CD14-positive monocyte (primary cell): ENCODE measurements around the gene IRX4. TPM values are rescaled to one million over a fixed set of nuclear protein-coding genes. Genes with fewer than 3 reads are reported as not detected.

ENCODE experiments used
- DNase-seq, 3 donors: peaks; one replicate each; pipeline ENCODE4 v3.0.0-alpha.2; 2011 to 2022
- H2AFZ ChIP-seq: 2 replicates; pipeline ENCODE4 v1.6.0; 2012; ENCODE audit warnings: mild to moderate bottlenecking, low read depth, low read length, inconsistent platforms; ENCODE audit not compliant: insufficient read depth, poor library complexity, severe bottlenecking
- H3K27ac ChIP-seq, 2 donors: 1 replicate in 1 of 2; 2 replicates in 1 of 2; pipeline ENCODE4 v1.5.1; 2012 to 2013; ENCODE audit warnings: low read length in 2 of 2, control low read depth in 1 of 2, inconsistent platforms in 1 of 2, low read depth in 1 of 2, mild to moderate bottlenecking in 1 of 2
- H3K27me3 ChIP-seq, 2 donors: one replicate each; pipeline versions ENCODE4 v1.6.0 to v1.6.1; 2011 to 2013; ENCODE audit warnings: low read length in 2 of 2; ENCODE audit not compliant: control insufficient read depth in 2 of 2, insufficient read depth in 2 of 2
- H3K36me3 ChIP-seq, 2 donors: replicated peaks in 1 of 2; 1 replicate in 1 of 2; 2 replicates in 1 of 2; pipeline versions ENCODE4 v1.5.1 to v1.6.1; 2012 to 2013; ENCODE audit warnings: low read length in 2 of 2, control low read depth in 1 of 2, inconsistent platforms in 1 of 2, mild to moderate bottlenecking in 1 of 2; ENCODE audit not compliant: insufficient read depth in 2 of 2, control insufficient read depth in 1 of 2
- H3K4me1 ChIP-seq, 2 donors: 1 replicate in 1 of 2; 2 replicates in 1 of 2; pipeline versions ENCODE4 v1.5.1 to v1.6.1; 2012 to 2013; ENCODE audit warnings: low read length in 2 of 2, control low read depth in 1 of 2, inconsistent platforms in 1 of 2, mild to moderate bottlenecking in 1 of 2, moderate library complexity in 1 of 2; ENCODE audit not compliant: insufficient read depth in 2 of 2, control insufficient read depth in 1 of 2
- H3K4me2 ChIP-seq: replicated peaks from 2 replicates; pipeline ENCODE3; 2012; ENCODE audit warnings: low read length, moderate library complexity, mild to moderate bottlenecking; ENCODE audit not compliant: poor library complexity, severe bottlenecking; ENCODE audit errors: extremely low read depth
- H3K4me3 ChIP-seq, 3 experiments: fragments of 200-600 bp in 1 of 3; sonication (generic) in 1 of 3; replicated peaks in 1 of 3; 1 replicate in 2 of 3; 2 replicates in 1 of 3; pipeline ENCODE4 v1.5.1; 2011 to 2013; ENCODE audit warnings: low read length in 3 of 3, mild to moderate bottlenecking in 3 of 3, control low read depth in 2 of 3, low read depth in 2 of 3, inconsistent platforms in 1 of 3, moderate library complexity in 1 of 3
- H3K79me2 ChIP-seq: 2 replicates; pipeline ENCODE4 v1.6.0; 2012; ENCODE audit warnings: mild to moderate bottlenecking, control low read depth, inconsistent platforms, low read length, moderate library complexity; ENCODE audit not compliant: insufficient read depth
- H3K9ac ChIP-seq: 2 replicates; pipeline ENCODE4 v1.6.0; 2017; ENCODE audit warnings: low read length, mild to moderate bottlenecking; ENCODE audit not compliant: insufficient read depth, poor library complexity, severe bottlenecking
- H3K9me3 ChIP-seq, 2 donors: replicated peaks in 1 of 2; 1 replicate in 1 of 2; 2 replicates in 1 of 2; pipeline versions ENCODE4 v1.5.1 to v1.6.1; 2012 to 2013; ENCODE audit warnings: low read length in 2 of 2, control low read depth in 1 of 2; ENCODE audit not compliant: control insufficient read depth in 1 of 2, insufficient read depth in 1 of 2
- H4K20me1 ChIP-seq: 2 replicates; pipeline ENCODE4 v1.6.0; 2012; ENCODE audit warnings: mild to moderate bottlenecking, low read length, control low read depth, moderate library complexity; ENCODE audit not compliant: insufficient read depth
- H3K27ac Mint-ChIP-seq, 7 donors: one replicate each; pipeline ENCODE4 v1.8.0; 2020; ENCODE audit warnings: mild to moderate bottlenecking in 7 of 7, mixed read lengths in 7 of 7, moderate library complexity in 6 of 7, inconsistent platforms in 2 of 7
- H3K27me3 Mint-ChIP-seq, 3 donors: one replicate each; pipeline ENCODE4 v1.8.0; 2021 to 2022; ENCODE audit warnings: low read depth in 3 of 3, mild to moderate bottlenecking in 3 of 3, mixed read lengths in 3 of 3, moderate library complexity in 3 of 3, inconsistent platforms in 1 of 3
- H3K36me3 Mint-ChIP-seq, 2 donors: one replicate each; pipeline ENCODE4 v1.8.0; 2020; ENCODE audit warnings: mixed read lengths in 2 of 2, inconsistent platforms in 1 of 2, mild to moderate bottlenecking in 1 of 2
- H3K4me1 Mint-ChIP-seq: one replicate; pipeline ENCODE4 v1.8.0; 2020; ENCODE audit warnings: mild to moderate bottlenecking, mixed read lengths
- H3K4me3 Mint-ChIP-seq, 2 donors: one replicate each; pipeline ENCODE4 v1.8.0; 2020; ENCODE audit warnings: mild to moderate bottlenecking in 2 of 2, mixed read lengths in 2 of 2, moderate library complexity in 1 of 2
- H3K9me3 Mint-ChIP-seq, 7 donors: one replicate each; pipeline ENCODE4 v1.8.0; 2020 to 2022; ENCODE audit warnings: mixed read lengths in 7 of 7, mild to moderate bottlenecking in 6 of 7, moderate library complexity in 6 of 7, inconsistent platforms in 2 of 7
- CTCF ChIP-seq: fragments of 200-600 bp; IDR thresholded peaks from one replicate; pipeline ENCODE4 v1.8.0; 2022; ENCODE audit warnings: antibody characterized with exemption, mild to moderate bottlenecking
- WGBS: methylation state at CpG from one replicate; pipeline ENCODE4 v1.1.5; 2013; ENCODE audit warnings: missing lambda C conversion rate; ENCODE audit not compliant: insufficient coverage; 5-methylcytosine and 5-hydroxymethylcytosine counted together
- intact Hi-C, 2 donors: fragments of 100-400 bp; cut with micrococcal nuclease; formaldehyde crosslinking; loops; one replicate each; pipeline versions ENCODE4 v1.15.0 to v1.15.1; 2023
- polyA plus RNA-seq, 3 donors: library from polyadenylated mRNA; depleted of rRNA in 1 of 3; unstranded in 2 of 3; stranded (reverse) in 1 of 3; fragments of 300-500 nt in 2 of 3; fragments of >200 nt in 1 of 3; fragmentation: Illumina TruSeq in 2 of 3; gene quantifications; 1 replicate in 2 of 3; 2 replicates in 1 of 3; pipeline ENCODE4 v1.2.3, GENCODE V29; 2012 to 2021

Gene IRX4
- polyA plus RNA-seq, 3 donors, result not detected

- DNase-seq, result no peak
- Histone ChIP-seq H3K9me3 (no peaks in the 10 kb centered on the region), H3K4me3 (no peak overlapping the region), H3K4me1 (no peaks in the 10 kb centered on the region), H3K27me3 (no peaks in the 10 kb centered on the region), H4K20me1 (no peaks in the 10 kb centered on the region), H2AFZ (no peak overlapping the region), H3K27ac (no peak overlapping the region), H3K79me2 (no peaks in the 10 kb centered on the region), H3K9ac (no peak overlapping the region), H3K4me2 (no peak overlapping the region), H3K36me3 (no peaks in the 10 kb centered on the region)
- no peak overlapping the region for H3K4me3 Mint-ChIP-seq
- H3K9me3 Mint-ChIP-seq, result peaks cover 0 to 2% (median 0%) of the 10 kb centered on the region in 7 donors
- no peak overlapping the region for H3K27ac Mint-ChIP-seq
- WGBS, result 84% methylated on average over 22 of the region's 22 CpGs
- peaks cover 12 to 33% (median 16%) of the 10 kb centered on the region in 3 donors for H3K27me3 Mint-ChIP-seq
- TF ChIP-seq CTCF, result no peak
- intact Hi-C loops, result no loop called here
- no peaks in the 10 kb centered on the region for H3K4me1 Mint-ChIP-seq
- no peaks in the 10 kb centered on the region for H3K36me3 Mint-ChIP-seq
These were observed 48.6 kb downstream of the IRX4 start for GRCh38 chr5:1834022-1834551.

- Mint-ChIP-seq H3K9me3 (peaks cover 0 to 2% (median 0%) of the 10 kb centered on the region in 7 donors), H3K36me3 (no peaks in the 10 kb centered on the region), H3K4me1 (no peaks in the 10 kb centered on the region), H3K27ac (no peak overlapping the region), H3K4me3 (no peak overlapping the region), H3K27me3 (peaks cover 12 to 31% (median 17%) of the 10 kb centered on the region in 3 donors)
- no peaks in the 10 kb centered on the region for H4K20me1 ChIP-seq
- no peaks in the 10 kb centered on the region for H3K9me3 ChIP-seq
- no peak overlapping the region for H2AFZ ChIP-seq
- intact Hi-C loops, result no loop called here
- no peak overlapping the region for H3K9ac ChIP-seq
- no peaks in the 10 kb centered on the region for H3K4me1 ChIP-seq
- H3K79me2 ChIP-seq, result no peaks in the 10 kb centered on the region
- no peak for TF ChIP-seq CTCF
- no peak for DNase-seq
- H3K4me3 ChIP-seq, result no peak overlapping the region
- no peaks in the 10 kb centered on the region for H3K36me3 ChIP-seq
- WGBS, result 91% methylated on average over 16 of the region's 16 CpGs
- H3K4me2 ChIP-seq, result no peak overlapping the region
- H3K27ac ChIP-seq, result no peak overlapping the region
- H3K27me3 ChIP-seq, result no peaks in the 10 kb centered on the region
These were observed 49.3 kb downstream of the IRX4 start for GRCh38 chr5:1833264-1834021.
